ENCODE results near the gene TYRP1. TPM values are rescaled to one million over a fixed set of nuclear protein-coding genes. Genes with fewer than 3 reads are reported as not detected.

The TYRP1 gene
- total RNA-seq, 1 donor: 0.09 TPM

DNA sequence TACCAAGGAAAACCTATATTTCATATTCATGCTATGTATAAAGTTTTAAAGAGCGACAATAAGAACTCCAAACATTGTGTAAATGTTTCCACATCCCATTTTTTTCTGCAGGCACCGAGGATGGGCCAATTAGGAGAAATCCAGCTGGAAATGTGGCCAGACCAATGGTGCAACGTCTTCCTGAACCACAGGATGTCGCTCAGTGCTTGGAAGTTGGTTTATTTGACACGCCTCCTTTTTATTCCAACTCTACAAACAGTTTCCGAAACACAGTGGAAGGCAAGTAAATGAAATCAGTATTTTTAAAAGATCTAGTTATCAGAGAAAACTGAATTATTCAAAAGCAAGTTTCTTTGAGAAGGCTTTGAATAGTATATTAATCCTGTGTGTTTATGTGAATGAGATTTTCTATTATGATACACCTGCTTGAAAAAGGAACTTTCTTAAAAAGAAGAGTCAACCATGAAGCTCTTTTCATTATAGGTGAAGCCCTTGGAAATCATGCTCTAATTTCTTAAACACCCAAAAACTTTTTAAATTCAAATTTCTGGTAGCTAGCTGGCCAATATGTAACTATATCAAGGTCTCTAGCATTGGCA lies 9.1 kb downstream of the TYRP1 start:
- TF ChIP-seq, protein P1, sequence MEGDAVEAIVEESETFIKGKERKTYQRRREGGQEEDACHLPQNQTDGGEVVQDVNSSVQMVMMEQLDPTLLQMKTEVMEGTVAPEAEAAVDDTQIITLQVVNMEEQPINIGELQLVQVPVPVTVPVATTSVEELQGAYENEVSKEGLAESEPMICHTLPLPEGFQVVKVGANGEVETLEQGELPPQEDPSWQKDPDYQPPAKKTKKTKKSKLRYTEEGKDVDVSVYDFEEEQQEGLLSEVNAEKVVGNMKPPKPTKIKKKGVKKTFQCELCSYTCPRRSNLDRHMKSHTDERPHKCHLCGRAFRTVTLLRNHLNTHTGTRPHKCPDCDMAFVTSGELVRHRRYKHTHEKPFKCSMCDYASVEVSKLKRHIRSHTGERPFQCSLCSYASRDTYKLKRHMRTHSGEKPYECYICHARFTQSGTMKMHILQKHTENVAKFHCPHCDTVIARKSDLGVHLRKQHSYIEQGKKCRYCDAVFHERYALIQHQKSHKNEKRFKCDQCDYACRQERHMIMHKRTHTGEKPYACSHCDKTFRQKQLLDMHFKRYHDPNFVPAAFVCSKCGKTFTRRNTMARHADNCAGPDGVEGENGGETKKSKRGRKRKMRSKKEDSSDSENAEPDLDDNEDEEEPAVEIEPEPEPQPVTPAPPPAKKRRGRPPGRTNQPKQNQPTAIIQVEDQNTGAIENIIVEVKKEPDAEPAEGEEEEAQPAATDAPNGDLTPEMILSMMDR (IDR thresholded peaks at IDR 0.05; ENCODE audit: insufficient read depth, low read length): peak; percentile 70
- no peak overlapping the region for H3K4me3 ChIP-seq (ENCODE audit: low read depth, low read length)
- DNase-seq (ENCODE audit: low read depth): peak; percentile 85

DNA sequence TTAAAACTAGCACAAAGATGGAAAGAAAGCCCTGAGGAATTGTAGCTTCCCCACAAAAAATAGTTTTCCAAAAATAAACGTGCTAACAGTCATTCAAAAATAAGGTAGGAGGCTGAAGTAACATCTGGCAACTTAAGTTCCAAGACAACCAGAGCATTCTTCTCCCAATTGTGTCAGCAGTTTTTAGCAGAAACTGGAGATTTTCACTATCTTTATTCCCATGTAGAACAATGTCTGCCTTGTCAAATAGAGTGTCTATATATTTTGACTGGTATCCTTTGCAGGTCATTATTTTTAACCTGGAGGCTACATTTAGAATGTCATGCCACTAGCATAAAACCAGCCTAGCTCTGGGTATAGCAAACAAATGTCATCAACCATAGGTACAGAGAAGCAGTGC lies 10.8 kb downstream of the TYRP1 start:
- no peak overlapping the region for H3K4me3 ChIP-seq (ENCODE audit: low read depth, low read length)
- TF ChIP-seq, protein P1 (IDR thresholded peaks at IDR 0.05; ENCODE audit: insufficient read depth, low read length): no peak
- DNase-seq (ENCODE audit: low read depth): no peak

GRCh38 chr9:12705738-12706391 lies 12.7 kb downstream of the TYRP1 start:
- TF ChIP-seq, protein P1 (IDR thresholded peaks at IDR 0.05; ENCODE audit: insufficient read depth, low read length): no peak
- DNase-seq (ENCODE audit: low read depth): no peak
- H3K4me3 ChIP-seq (ENCODE audit: low read depth, low read length): no peak overlapping the region

DNA sequence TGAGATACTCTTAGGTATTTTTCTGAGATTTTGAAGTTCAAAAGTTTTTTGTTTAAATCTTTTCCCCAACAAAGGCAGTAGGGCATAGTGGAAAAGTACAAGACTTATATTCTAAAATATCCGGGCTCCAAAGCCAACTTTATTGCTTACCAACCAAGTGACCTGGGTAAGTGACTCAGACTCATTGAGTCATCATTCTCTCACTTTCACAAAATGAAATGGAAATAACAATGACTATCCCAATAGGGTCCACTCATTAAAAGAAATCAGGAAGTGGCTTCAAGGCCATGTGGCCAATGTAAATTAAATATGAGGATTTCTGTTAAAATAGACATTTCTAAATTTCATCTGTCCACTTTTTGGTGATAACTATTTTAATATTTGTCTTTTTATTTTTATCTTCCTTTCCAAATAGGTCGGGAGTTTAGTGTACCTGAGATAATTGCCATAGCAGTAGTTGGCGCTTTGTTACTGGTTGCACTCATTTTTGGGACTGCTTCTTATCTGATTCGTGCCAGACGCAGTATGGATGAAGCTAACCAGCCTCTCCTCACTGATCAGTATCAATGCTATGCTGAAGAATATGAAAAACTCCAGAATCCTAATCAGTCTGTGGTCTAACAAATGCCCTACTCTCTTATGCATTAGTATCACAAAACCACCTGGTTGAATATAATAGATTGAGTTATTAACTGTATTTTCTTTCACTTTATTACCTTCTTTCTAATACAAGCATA lies 15.5 kb downstream of the TYRP1 start:
- TF ChIP-seq, protein P1 (IDR thresholded peaks at IDR 0.05; ENCODE audit: insufficient read depth, low read length): no peak
- DNase-seq (ENCODE audit: low read depth): peak; percentile 75
- no peak overlapping the region for H3K4me3 ChIP-seq (ENCODE audit: low read depth, low read length)

GRCh38 chr9:12712532-12712931 lies 19.3 kb downstream of the TYRP1 start:
- DNase-seq (ENCODE audit: low read depth): no peak
- TF ChIP-seq, protein P1 (IDR thresholded peaks at IDR 0.05; ENCODE audit: insufficient read depth, low read length): no peak
- no peak overlapping the region for H3K4me3 ChIP-seq (ENCODE audit: low read depth, low read length)

GRCh38 chr9:12715268-12715667 lies 22.1 kb downstream of the TYRP1 start:
- no peak overlapping the region for H3K4me3 ChIP-seq (ENCODE audit: low read depth, low read length)
- TF ChIP-seq, protein P1 (IDR thresholded peaks at IDR 0.05; ENCODE audit: insufficient read depth, low read length): no peak
- DNase-seq (ENCODE audit: low read depth): no peak

Data from fibroblast of the aortic adventitia (primary cell).